ENCODE results near the gene C2orf49.

DNA sequence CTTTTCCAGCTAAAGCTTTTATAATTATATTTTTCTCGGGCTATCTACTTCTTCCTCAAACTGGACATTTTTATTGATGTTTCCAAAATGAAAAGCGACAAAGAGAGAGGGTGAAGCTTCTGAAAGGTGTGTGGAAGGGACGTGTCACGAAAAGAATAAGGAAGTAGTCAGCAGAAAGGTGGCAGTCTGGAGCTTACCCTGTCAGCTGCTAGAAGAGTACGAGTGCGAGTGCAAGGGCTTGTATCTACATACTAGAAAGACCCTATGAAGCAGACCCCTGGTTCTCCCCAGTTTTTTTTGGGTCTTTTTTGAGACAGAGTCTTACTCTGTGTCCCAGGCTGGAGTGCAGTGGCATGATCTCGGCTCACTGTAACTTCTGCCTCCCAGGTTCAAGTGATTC, 46.9 kb downstream of the C2orf49 start:
- TF ChIP-seq, protein P1, sequence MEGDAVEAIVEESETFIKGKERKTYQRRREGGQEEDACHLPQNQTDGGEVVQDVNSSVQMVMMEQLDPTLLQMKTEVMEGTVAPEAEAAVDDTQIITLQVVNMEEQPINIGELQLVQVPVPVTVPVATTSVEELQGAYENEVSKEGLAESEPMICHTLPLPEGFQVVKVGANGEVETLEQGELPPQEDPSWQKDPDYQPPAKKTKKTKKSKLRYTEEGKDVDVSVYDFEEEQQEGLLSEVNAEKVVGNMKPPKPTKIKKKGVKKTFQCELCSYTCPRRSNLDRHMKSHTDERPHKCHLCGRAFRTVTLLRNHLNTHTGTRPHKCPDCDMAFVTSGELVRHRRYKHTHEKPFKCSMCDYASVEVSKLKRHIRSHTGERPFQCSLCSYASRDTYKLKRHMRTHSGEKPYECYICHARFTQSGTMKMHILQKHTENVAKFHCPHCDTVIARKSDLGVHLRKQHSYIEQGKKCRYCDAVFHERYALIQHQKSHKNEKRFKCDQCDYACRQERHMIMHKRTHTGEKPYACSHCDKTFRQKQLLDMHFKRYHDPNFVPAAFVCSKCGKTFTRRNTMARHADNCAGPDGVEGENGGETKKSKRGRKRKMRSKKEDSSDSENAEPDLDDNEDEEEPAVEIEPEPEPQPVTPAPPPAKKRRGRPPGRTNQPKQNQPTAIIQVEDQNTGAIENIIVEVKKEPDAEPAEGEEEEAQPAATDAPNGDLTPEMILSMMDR (IDR thresholded peaks at IDR 0.05): no peak
- TF ChIP-seq, protein P2, sequence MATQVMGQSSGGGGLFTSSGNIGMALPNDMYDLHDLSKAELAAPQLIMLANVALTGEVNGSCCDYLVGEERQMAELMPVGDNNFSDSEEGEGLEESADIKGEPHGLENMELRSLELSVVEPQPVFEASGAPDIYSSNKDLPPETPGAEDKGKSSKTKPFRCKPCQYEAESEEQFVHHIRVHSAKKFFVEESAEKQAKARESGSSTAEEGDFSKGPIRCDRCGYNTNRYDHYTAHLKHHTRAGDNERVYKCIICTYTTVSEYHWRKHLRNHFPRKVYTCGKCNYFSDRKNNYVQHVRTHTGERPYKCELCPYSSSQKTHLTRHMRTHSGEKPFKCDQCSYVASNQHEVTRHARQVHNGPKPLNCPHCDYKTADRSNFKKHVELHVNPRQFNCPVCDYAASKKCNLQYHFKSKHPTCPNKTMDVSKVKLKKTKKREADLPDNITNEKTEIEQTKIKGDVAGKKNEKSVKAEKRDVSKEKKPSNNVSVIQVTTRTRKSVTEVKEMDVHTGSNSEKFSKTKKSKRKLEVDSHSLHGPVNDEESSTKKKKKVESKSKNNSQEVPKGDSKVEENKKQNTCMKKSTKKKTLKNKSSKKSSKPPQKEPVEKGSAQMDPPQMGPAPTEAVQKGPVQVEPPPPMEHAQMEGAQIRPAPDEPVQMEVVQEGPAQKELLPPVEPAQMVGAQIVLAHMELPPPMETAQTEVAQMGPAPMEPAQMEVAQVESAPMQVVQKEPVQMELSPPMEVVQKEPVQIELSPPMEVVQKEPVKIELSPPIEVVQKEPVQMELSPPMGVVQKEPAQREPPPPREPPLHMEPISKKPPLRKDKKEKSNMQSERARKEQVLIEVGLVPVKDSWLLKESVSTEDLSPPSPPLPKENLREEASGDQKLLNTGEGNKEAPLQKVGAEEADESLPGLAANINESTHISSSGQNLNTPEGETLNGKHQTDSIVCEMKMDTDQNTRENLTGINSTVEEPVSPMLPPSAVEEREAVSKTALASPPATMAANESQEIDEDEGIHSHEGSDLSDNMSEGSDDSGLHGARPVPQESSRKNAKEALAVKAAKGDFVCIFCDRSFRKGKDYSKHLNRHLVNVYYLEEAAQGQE (IDR thresholded peaks at IDR 0.05; ENCODE audit: insufficient read depth in 1 of 2, low read depth in 2 of 2, low read length in 1 of 2): no peak
- TF ChIP-seq POLR2AphosphoS5 (IDR thresholded peaks at IDR 0.05; ENCODE audit: low read depth, low read length): no peak

All from Panc1 (cell line).